Gastroesophageal sphincter (tissue), 4 donors: ENCODE measurements around the gene ENTPD3. TPM values are rescaled to one million over a fixed set of nuclear protein-coding genes. Genes with fewer than 3 reads are reported as not detected.

Experiments
- ATAC-seq: fragments of 150-250 bp; one replicate; pipeline ENCODE4 v1.9.1; 2016; ENCODE audit warnings: mild to moderate bottlenecking, moderate library complexity
- H3K27ac ChIP-seq, 4 donors: fragments of 200-600 bp; sonication (generic) in 3 of 4; 1 replicate in 3 of 4; 2 replicates in 1 of 4; pipeline ENCODE4 v1.5.1; 2016 to 2019
- H3K27me3 ChIP-seq: fragments of 200-600 bp; sonication (generic); one replicate; pipeline ENCODE4 v1.5.1; 2019
- H3K36me3 ChIP-seq, 2 donors: fragments of 200-600 bp; sonication (generic); one replicate each; pipeline ENCODE4 v1.5.1; 2019; ENCODE audit warnings: control low read depth in 1 of 2
- H3K4me1 ChIP-seq, 3 donors: fragments of 200-600 bp; sonication (generic); 1 replicate in 2 of 3; 2 replicates in 1 of 3; pipeline ENCODE4 v1.5.1; 2016 to 2019; ENCODE audit warnings: control low read depth in 2 of 3
- H3K4me3 ChIP-seq, 2 donors: fragments of 200-600 bp; sonication (generic); one replicate each; pipeline ENCODE4 v1.5.1; 2019; ENCODE audit warnings: mild to moderate bottlenecking in 1 of 2, moderate library complexity in 1 of 2
- H3K9me3 ChIP-seq, 3 donors: fragments of 200-600 bp; sonication (generic); one replicate each; pipeline ENCODE4 v1.5.1; 2017 to 2019; ENCODE audit warnings: control low read depth in 2 of 3
- CTCF ChIP-seq, 4 experiments: fragments of 200-600 bp in 2 of 4; fragments of 450-650 bp in 2 of 4; sonication (generic) in 1 of 4; IDR thresholded peaks; one replicate each; pipeline ENCODE4 v1.5.1; 2017 to 2019; ENCODE audit warnings: antibody characterized with exemption in 4 of 4, mild to moderate bottlenecking in 2 of 4, moderate library complexity in 2 of 4
- EP300 ChIP-seq: sonication (generic); formaldehyde crosslinking; IDR thresholded peaks from one replicate; pipeline ENCODE4 v1.6.1; 2017; ENCODE audit warnings: antibody characterized with exemption, mild to moderate bottlenecking
- POLR2A ChIP-seq, 2 donors: fragments of 450-650 bp; IDR thresholded peaks; one replicate each; pipeline ENCODE4 v1.6.1; 2017; ENCODE audit warnings: antibody characterized with exemption in 2 of 2, mild to moderate bottlenecking in 2 of 2, moderate library complexity in 1 of 2
- POLR2AphosphoS5 ChIP-seq: sonication (generic); formaldehyde crosslinking; IDR thresholded peaks from one replicate; pipeline ENCODE4 v1.6.1; 2017; ENCODE audit warnings: antibody characterized with exemption
- WGBS, 2 donors: methylation state at CpG; one replicate each; pipeline ENCODE4 v1.1.5; 2018; ENCODE audit warnings: low coverage in 1 of 2; 5-methylcytosine and 5-hydroxymethylcytosine counted together
- total RNA-seq, 4 donors: library from RNA; depleted of rRNA; stranded (reverse); fragments of >200 nt; gene quantifications; one replicate each; pipeline ENCODE4 v1.1.0, GENCODE V29; 2016

Gene ENTPD3
- 1 to 10 TPM in 2 of 4 donors, under 1 TPM in 1, not detected in 1; 0.58 to 3.3 (median 1.9) TPM for total RNA-seq

- TF ChIP-seq EP300: no peak
- TF ChIP-seq POLR2AphosphoS5: no peak
- TF ChIP-seq CTCF (IDR thresholded peaks at IDR 0.05): no peak
- TF ChIP-seq POLR2A (IDR thresholded peaks at IDR 0.05): no peak
- H3K36me3 ChIP-seq: peaks cover 0 to 14% of the 10 kb centered on the region in 2 donors
- 9 to 70% methylated on average over 1 to 13 of the region's 49 CpGs for WGBS, 2 donors
- peak; percentile 42 for ATAC-seq
- no peaks in the 10 kb centered on the region for H3K9me3 ChIP-seq
- no peak within 1 kb of the TSS for H3K27ac ChIP-seq
- peaks cover 0 to 14% (median 5%) of the 10 kb centered on the region in 3 donors for H3K4me1 ChIP-seq
- peak within 1 kb of the TSS in 1 of 2 donors; percentile 49 for H3K4me3 ChIP-seq
- H3K27me3 ChIP-seq: peaks cover 17% of the 10 kb centered on the region
Measured at GRCh38 chr3:40387001-40387894, at the start of gene ENTPD3. Gene ENTPD3, plus strand, starts transcription at chr3:40387184. Its CDS starts 874 bp downstream, at chr3:40388058.

GRCh38 chr3:40339871-40340270, 47.1 kb upstream of the ENTPD3 start:
- no peaks in the 10 kb centered on the region for H3K9me3 ChIP-seq
- no peaks in the 10 kb centered on the region for H3K36me3 ChIP-seq
- no peak overlapping the region for H3K27ac ChIP-seq

GRCh38 chr3:40340541-40341170, 46.3 kb upstream of the ENTPD3 start:
- ATAC-seq: no peak
- H3K4me3 ChIP-seq: no peak overlapping the region
- H3K27me3 ChIP-seq: no peaks in the 10 kb centered on the region
- no peaks in the 10 kb centered on the region for H3K4me1 ChIP-seq
- no peaks in the 10 kb centered on the region for H3K36me3 ChIP-seq
- TF ChIP-seq EP300 (no peak), CTCF (IDR thresholded peaks at IDR 0.05) (no peak), POLR2A (IDR thresholded peaks at IDR 0.05) (no peak), POLR2AphosphoS5 (no peak)
- H3K27ac ChIP-seq: no peak overlapping the region
- no peaks in the 10 kb centered on the region for H3K9me3 ChIP-seq
- whole genome bisulfite sequencing, 2 donors: no CpG with 5 or more reads among the region's 1 CpG

More at GRCh38 chr3:40339871-40340270, 47.1 kb upstream of the ENTPD3 start:
- no peak for TF ChIP-seq CTCF (IDR thresholded peaks at IDR 0.05)
- TF ChIP-seq POLR2AphosphoS5: no peak
- TF ChIP-seq EP300: no peak
- no peak for TF ChIP-seq POLR2A (IDR thresholded peaks at IDR 0.05)
- Histone ChIP-seq H3K4me3 (no peak overlapping the region), H3K27me3 (no peaks in the 10 kb centered on the region), H3K4me1 (no peaks in the 10 kb centered on the region)
- 33% methylated on average over 1 of the region's 1 CpG; no CpG with 5 or more reads in 1 of the 2 donors for WGBS, 2 donors
- no peak for ATAC-seq

GRCh38 chr3:40341671-40342070, 45.3 kb upstream of the ENTPD3 start:
- H3K4me1 ChIP-seq: no peaks in the 10 kb centered on the region
- no peak overlapping the region for H3K27ac ChIP-seq
- H3K9me3 ChIP-seq: no peaks in the 10 kb centered on the region
- H3K36me3 ChIP-seq: no peaks in the 10 kb centered on the region
- no peaks in the 10 kb centered on the region for H3K27me3 ChIP-seq
- H3K4me3 ChIP-seq: no peak overlapping the region
- TF ChIP-seq POLR2A (IDR thresholded peaks at IDR 0.05) (no peak), CTCF (IDR thresholded peaks at IDR 0.05) (no peak), EP300 (no peak), POLR2AphosphoS5 (no peak)
- no peak for ATAC-seq
